HEK293 (cell line): Measurements from ENCODE around the gene MITF.

ENCODE experiments used
- CTCF ChIA-PET: fragments of 350-600 bp; formaldehyde crosslinking; extraction: SDS; loops from one replicate; lab custom pipeline; 2021; ENCODE audit warnings: antibody characterized with exemption; lab: Yijun Ruan, JAX
- POLR2A ChIA-PET: fragments of 300-600 bp; formaldehyde crosslinking; extraction: SDS; loops from one replicate; lab custom pipeline; 2020; ENCODE audit warnings: antibody characterized with exemption, inconsistent platforms; lab: Yijun Ruan, JAX
- H3K27ac ChIP-seq: fragments of 200-500 bp; sonication (Bioruptor generic); 2 replicates; pipeline ENCODE4 v1.5.1; 2014; ENCODE audit warnings: low read depth, low read length, control low read depth, inconsistent platforms; ENCODE audit errors: extremely low read depth
- H3K36me3 ChIP-seq, 2 experiments: fragments of 200-500 bp in 1 of 2; sonication (Bioruptor generic) in 1 of 2; 1 replicate in 1 of 2; 2 replicates in 1 of 2; pipeline ENCODE4 v1.5.1; 2014 to 2017; ENCODE audit warnings: inconsistent platforms in 2 of 2, low read length in 2 of 2; ENCODE audit not compliant: control insufficient read depth in 2 of 2, insufficient read depth in 1 of 2
- H3K4me1 ChIP-seq: fragments of 200-500 bp; sonication (Bioruptor generic); 2 replicates; pipeline ENCODE4 v1.5.1; 2014; ENCODE audit warnings: mild to moderate bottlenecking, low read length, inconsistent platforms; ENCODE audit not compliant: control insufficient read depth, insufficient read depth
- H3K4me3 ChIP-seq: 2 replicates; pipeline ENCODE4 v1.5.1; 2011; ENCODE audit warnings: low read depth, mild to moderate bottlenecking, control low read depth, low read length, moderate library complexity
- H3K9me3 ChIP-seq: fragments of 200-500 bp; sonication (Bioruptor generic); 2 replicates; pipeline ENCODE4 v1.5.1; 2014; ENCODE audit warnings: low read depth, low read length, inconsistent platforms; ENCODE audit not compliant: control insufficient read depth, insufficient read depth
- OSR2 ChIP-seq: fragments of 450-650 bp; formaldehyde crosslinking; IDR thresholded peaks from 2 replicates; pipeline ENCODE4 v1.5.1; 2016; ENCODE audit warnings: missing biosample characterization, missing genetic modification characterization
- PRDM4 ChIP-seq: fragments of 450-650 bp; formaldehyde crosslinking; IDR thresholded peaks from 2 replicates; pipeline ENCODE4 v1.5.1; 2017; ENCODE audit warnings: missing biosample characterization, missing genetic modification characterization
- ZBTB26 ChIP-seq: fragments of 450-650 bp; formaldehyde crosslinking; optimal IDR thresholded peaks from 2 replicates; pipeline ENCODE3; 2016; ENCODE audit warnings: missing biosample characterization, mild to moderate bottlenecking, missing genetic modification characterization
- ZBTB44 ChIP-seq: fragments of 450-650 bp; IDR thresholded peaks from 2 replicates; pipeline ENCODE4 v1.5.1; 2018; ENCODE audit warnings: missing biosample characterization, mild to moderate bottlenecking, missing genetic modification characterization
- ZBTB7A ChIP-seq: fragments of 450-650 bp; formaldehyde crosslinking; IDR thresholded peaks from 2 replicates; pipeline ENCODE4 v1.5.1; 2016; ENCODE audit warnings: low read depth, missing biosample characterization, missing genetic modification characterization
- ZNF114 ChIP-seq: fragments of 450-650 bp; formaldehyde crosslinking; IDR thresholded peaks from 2 replicates; pipeline ENCODE4 v1.5.0; 2017; ENCODE audit warnings: missing biosample characterization, missing genetic modification characterization
- ZNF155 ChIP-seq: fragments of 450-650 bp; formaldehyde crosslinking; IDR thresholded peaks from 2 replicates; pipeline ENCODE4 v1.5.1; 2016; ENCODE audit warnings: missing biosample characterization, missing genetic modification characterization
- ZNF175 ChIP-seq: fragments of 450-650 bp; formaldehyde crosslinking; IDR thresholded peaks from 2 replicates; pipeline ENCODE4 v1.5.1; 2016; ENCODE audit warnings: missing biosample characterization, missing genetic modification characterization
- ZNF184 ChIP-seq: fragments of 450-650 bp; IDR thresholded peaks from 2 replicates; pipeline ENCODE4 v1.5.1; 2018; ENCODE audit warnings: missing biosample characterization, mild to moderate bottlenecking, missing genetic modification characterization
- ZNF354C ChIP-seq: fragments of 450-650 bp; formaldehyde crosslinking; IDR thresholded peaks from 2 replicates; pipeline ENCODE4 v1.5.1; 2016; ENCODE audit warnings: missing biosample characterization, missing genetic modification characterization, low read depth, borderline replicate concordance
- ZNF37A ChIP-seq: fragments of 450-650 bp; IDR thresholded peaks from 2 replicates; pipeline ENCODE4 v1.5.1; 2018; ENCODE audit warnings: missing biosample characterization, missing genetic modification characterization
- ZNF514 ChIP-seq: fragments of 450-650 bp; formaldehyde crosslinking; IDR thresholded peaks from 2 replicates; pipeline ENCODE4 v1.5.1; 2016; ENCODE audit warnings: missing biosample characterization, missing genetic modification characterization
- ZNF629 ChIP-seq: fragments of 450-650 bp; formaldehyde crosslinking; IDR thresholded peaks from 2 replicates; pipeline ENCODE4 v1.5.1; 2017; ENCODE audit warnings: missing biosample characterization, missing genetic modification characterization
- ZNF658 ChIP-seq: fragments of 450-650 bp; formaldehyde crosslinking; IDR thresholded peaks from 2 replicates; pipeline ENCODE4; 2016; ENCODE audit warnings: missing biosample characterization, missing genetic modification characterization
- ZNF837 ChIP-seq: fragments of 450-650 bp; formaldehyde crosslinking; IDR thresholded peaks from 2 replicates; pipeline ENCODE4 v1.5.1; 2016; ENCODE audit warnings: missing biosample characterization, missing genetic modification characterization

MITF gene

GRCh38 chr3:69932501-69932900 lies 193.2 kb downstream of the MITF start (continued):
- no peak for TF ChIP-seq ZBTB44 (tag by site-specific recombination)
- no peak for TF ChIP-seq ZNF155

- CTCF ChIA-PET = no interaction called here
- TF ChIP-seq ZNF114 (tag by site-specific recombination) (no peak), ZNF37A (tag by site-specific recombination) (no peak), ZNF629 (no peak)
Measured at GRCh38 chr3:69934398-69934797, 195.1 kb downstream of the MITF start.

GRCh38 chr3:69936266-69936665 lies 197.0 kb downstream of the MITF start:
- no peak for TF ChIP-seq ZBTB7A
- TF ChIP-seq ZNF658 (tag by site-specific recombination) = no peak
- TF ChIP-seq, all 188 proteins: peak for 0
- Histone ChIP-seq H3K4me3 (no peak overlapping the region), H3K36me3 (no peaks in the 10 kb centered on the region), H3K27ac (no peak overlapping the region), H3K4me1 (no peaks in the 10 kb centered on the region), H3K9me3 (no peaks in the 10 kb centered on the region)
- POLR2A ChIA-PET = no interaction called here
- CTCF ChIA-PET = interaction anchor here (1.8 kb wide), 1 partner anchor 11 kb away, joined by 8 read pairs; no protein-coding TSS in a partner anchor

More at GRCh38 chr3:69934398-69934797, 195.1 kb downstream of the MITF start:
- Histone ChIP-seq H3K4me1 (no peaks in the 10 kb centered on the region), H3K9me3 (no peaks in the 10 kb centered on the region), H3K36me3 (no peaks in the 10 kb centered on the region), H3K4me3 (no peak overlapping the region), H3K27ac (no peak overlapping the region)
- POLR2A ChIA-PET = no interaction called here

GRCh38 chr3:69938061-69938460 lies 198.8 kb downstream of the MITF start:
- Histone ChIP-seq H3K36me3 (no peaks in the 10 kb centered on the region), H3K4me3 (no peak overlapping the region), H3K9me3 (no peaks in the 10 kb centered on the region), H3K27ac (no peak overlapping the region), H3K4me1 (no peaks in the 10 kb centered on the region)
- CTCF ChIA-PET = no interaction called here
- POLR2A ChIA-PET = no interaction called here
- TF ChIP-seq ZNF837 (tag by site-specific recombination) (no peak), ZNF354C (tag by site-specific recombination) (no peak), PRDM4 (tag by site-specific recombination) (no peak), ZNF184 (tag by site-specific recombination) (no peak), OSR2 (no peak)

GRCh38 chr3:69938931-69939330 lies 199.7 kb downstream of the MITF start:
- CTCF ChIA-PET = no interaction called here
- Histone ChIP-seq H3K4me1 (no peaks in the 10 kb centered on the region), H3K36me3 (no peaks in the 10 kb centered on the region), H3K9me3 (no peaks in the 10 kb centered on the region), H3K4me3 (no peak overlapping the region), H3K27ac (no peak overlapping the region)
- TF ChIP-seq ZNF175 (tag by site-specific recombination) (no peak), ZNF514 (tag by site-specific recombination) (no peak), ZBTB26 (tag by site-specific recombination) (no peak)
- POLR2A ChIA-PET = no interaction called here
